ENCODE data around the gene B9D2.
"Not testable (repeated sequence)": the region's sequence is repeated elsewhere in the genome, so short reads cannot be mapped to it uniquely, and the experiment has no call there.

B9D2 gene, protein sequence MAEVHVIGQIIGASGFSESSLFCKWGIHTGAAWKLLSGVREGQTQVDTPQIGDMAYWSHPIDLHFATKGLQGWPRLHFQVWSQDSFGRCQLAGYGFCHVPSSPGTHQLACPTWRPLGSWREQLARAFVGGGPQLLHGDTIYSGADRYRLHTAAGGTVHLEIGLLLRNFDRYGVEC

DNA sequence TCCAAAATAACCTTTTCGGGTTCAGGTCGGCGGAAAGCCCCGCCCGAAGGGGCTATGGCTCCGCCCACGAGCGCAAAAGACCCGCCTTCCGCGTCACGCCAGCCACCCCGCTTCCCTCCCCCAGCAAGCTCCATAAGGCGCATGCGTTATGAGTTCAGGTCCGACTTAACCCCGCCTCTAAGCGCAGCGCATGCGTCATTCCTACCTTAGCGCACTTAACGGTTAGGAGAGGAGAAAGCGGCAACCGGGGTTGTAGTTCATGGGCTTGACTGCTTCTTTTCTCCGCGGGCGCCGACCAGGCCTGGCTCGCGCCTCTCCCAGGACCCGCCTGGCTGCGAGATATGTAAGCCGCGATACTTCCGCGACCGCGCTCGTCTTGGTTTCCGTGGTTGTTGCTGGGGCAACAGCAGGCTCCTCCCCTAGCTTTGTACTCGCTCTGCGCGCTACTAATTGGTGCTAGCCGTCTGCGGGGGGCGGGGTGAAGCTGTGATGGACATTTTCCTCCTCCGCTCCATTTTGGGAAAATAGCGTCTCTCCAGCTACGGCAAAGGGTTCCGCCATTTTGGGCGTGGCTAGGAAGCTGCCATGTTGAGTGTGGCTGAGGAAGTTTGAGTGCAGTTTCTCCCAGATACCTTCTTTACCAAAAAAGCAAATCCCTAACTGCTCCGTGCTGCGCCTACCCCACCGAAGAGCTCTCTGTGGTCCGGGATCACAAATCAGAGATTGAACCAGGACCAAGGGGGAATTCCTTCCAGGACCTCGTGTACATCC is at the start of gene B9D2:
Gene B9D2, minus strand, starts transcription at position 397 of the 771 bp plus-strand sequence. CDS start 630 bp downstream, outside the sequence.
- Histone ChIP-seq H3K36me3 (ENCODE audit: control insufficient read depth, insufficient read depth, low read length) (no peaks in the 10 kb centered on the region), H3K9me3 (ENCODE audit: control insufficient read depth, insufficient read depth, low read length) (no peaks in the 10 kb centered on the region), H3K4me1 (ENCODE audit: control insufficient read depth, insufficient read depth, low read length) (peaks cover 8% of the 10 kb centered on the region), H3K27ac (ENCODE audit: low read depth, low read length) (peak within 1 kb of the TSS; percentile 97), H3K9ac (ENCODE audit: low read depth, low read length) (peak within 1 kb of the TSS; percentile 97), H3K27me3 (ENCODE audit: control insufficient read depth, insufficient read depth, low read length) (no peaks in the 10 kb centered on the region), H3K4me3 (ENCODE audit: low read depth, low read length) (peak within 1 kb of the TSS; percentile 97)

DNA sequence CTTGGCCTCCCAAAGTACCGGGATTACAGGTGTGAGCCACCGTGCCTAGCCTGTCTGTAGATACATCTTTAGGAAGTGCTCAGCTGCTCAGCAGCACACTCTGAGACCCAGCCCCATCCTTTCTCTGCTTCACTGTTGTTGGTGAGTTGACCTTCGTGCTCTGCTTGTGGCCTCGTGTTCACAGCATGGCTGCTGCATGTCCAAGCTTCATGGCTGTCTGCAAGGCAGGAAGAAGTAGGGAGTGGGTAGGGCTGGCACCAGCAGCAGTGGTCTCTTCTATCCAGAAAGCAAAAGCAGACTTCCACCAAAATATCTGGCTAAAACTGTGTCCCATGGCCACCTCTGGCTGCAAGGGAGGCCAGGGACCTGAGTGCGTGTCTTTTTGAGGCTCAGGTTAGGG is 49.0 kb upstream of the B9D2 start:
- no peaks in the 10 kb centered on the region for H3K27me3 ChIP-seq (ENCODE audit: control insufficient read depth, insufficient read depth, low read length)
- H3K27ac ChIP-seq (ENCODE audit: low read depth, low read length): no peak overlapping the region
- H3K9ac ChIP-seq (ENCODE audit: low read depth, low read length): no peak overlapping the region
- H3K4me3 ChIP-seq (ENCODE audit: low read depth, low read length): no peak overlapping the region
- H3K36me3 ChIP-seq (ENCODE audit: control insufficient read depth, insufficient read depth, low read length): peaks cover 11% of the 10 kb centered on the region
- no peaks in the 10 kb centered on the region for H3K9me3 ChIP-seq (ENCODE audit: control insufficient read depth, insufficient read depth, low read length)
- no peaks in the 10 kb centered on the region for H3K4me1 ChIP-seq (ENCODE audit: control insufficient read depth, insufficient read depth, low read length)

DNA sequence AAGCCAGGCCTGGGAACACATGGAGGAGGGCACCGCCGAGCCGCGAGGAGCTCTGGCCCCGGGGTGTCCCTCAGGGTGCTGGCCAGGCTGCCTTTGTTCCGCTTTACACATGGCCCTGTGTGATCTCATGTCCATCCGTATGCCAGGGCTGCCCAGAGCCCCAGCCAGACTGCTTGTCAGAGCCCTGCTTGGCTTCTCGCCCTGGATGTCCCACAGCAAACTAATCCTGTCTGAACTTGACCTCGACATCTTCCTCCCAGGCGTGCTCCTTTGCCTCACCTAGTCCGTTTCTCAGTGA is 48.0 kb upstream of the B9D2 start:
- H3K4me3 ChIP-seq (ENCODE audit: low read depth, low read length): no peak overlapping the region
- peaks cover 10% of the 10 kb centered on the region for H3K36me3 ChIP-seq (ENCODE audit: control insufficient read depth, insufficient read depth, low read length)
- 0 out of 2 replicates have a peak, but pooled peaks cover 5% of the 10 kb centered on the region for H3K4me1 ChIP-seq (ENCODE audit: control insufficient read depth, insufficient read depth, low read length)
- H3K9ac ChIP-seq (ENCODE audit: low read depth, low read length): no peak overlapping the region
- no peak overlapping the region for H3K27ac ChIP-seq (ENCODE audit: low read depth, low read length)
- no peaks in the 10 kb centered on the region for H3K9me3 ChIP-seq (ENCODE audit: control insufficient read depth, insufficient read depth, low read length)
- no peaks in the 10 kb centered on the region for H3K27me3 ChIP-seq (ENCODE audit: control insufficient read depth, insufficient read depth, low read length)

DNA sequence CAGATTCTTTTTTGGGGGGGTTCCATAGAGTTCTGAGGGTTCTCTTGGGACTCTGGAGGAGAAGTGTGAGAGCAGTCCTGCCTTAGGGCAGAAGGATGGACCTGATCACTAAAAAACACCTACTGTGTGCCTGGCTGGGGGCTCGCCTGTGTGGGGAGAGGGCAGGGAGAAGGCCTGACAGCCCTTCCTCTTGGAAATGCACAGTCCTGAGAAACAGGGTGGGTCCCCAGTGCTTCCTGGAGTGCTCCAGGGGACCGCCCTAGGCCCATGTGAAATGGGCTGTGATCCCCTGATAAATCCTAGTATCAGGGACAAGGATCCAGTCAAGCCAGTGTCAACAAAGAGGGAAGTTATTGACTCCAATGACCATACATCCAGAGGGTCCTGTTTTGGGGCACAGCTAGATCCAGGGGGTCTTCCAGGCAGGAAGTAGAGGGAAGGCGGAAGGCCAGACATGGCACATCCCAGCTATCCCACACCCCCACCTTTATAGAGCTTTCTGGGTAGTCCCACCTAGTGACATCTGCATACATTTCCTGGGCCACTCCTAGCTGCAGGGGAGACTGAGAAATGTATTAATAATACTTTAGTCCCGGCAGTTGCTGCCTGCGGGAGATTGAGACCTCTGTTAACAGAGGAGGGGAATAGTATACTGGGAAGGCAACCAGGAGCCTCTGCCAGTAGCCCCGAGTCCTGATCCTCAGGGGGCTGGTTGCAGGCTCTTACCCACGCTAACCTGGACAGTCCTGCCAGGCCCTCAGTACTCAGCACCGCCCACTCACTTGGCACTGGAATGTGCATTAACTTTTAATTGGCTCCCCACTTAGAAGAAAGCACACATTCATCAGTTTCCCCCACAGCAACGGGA is 47.4 kb upstream of the B9D2 start:
- Histone ChIP-seq H3K9ac (ENCODE audit: low read depth, low read length) (no peak overlapping the region), H3K27me3 (ENCODE audit: control insufficient read depth, insufficient read depth, low read length) (no peaks in the 10 kb centered on the region), H3K9me3 (ENCODE audit: control insufficient read depth, insufficient read depth, low read length) (no peaks in the 10 kb centered on the region), H3K36me3 (ENCODE audit: control insufficient read depth, insufficient read depth, low read length) (peaks cover 7% of the 10 kb centered on the region), H3K4me1 (ENCODE audit: control insufficient read depth, insufficient read depth, low read length) (0 out of 2 replicates have a peak, but pooled peaks cover 5% of the 10 kb centered on the region), H3K27ac (ENCODE audit: low read depth, low read length) (no peak overlapping the region), H3K4me3 (ENCODE audit: low read depth, low read length) (no peak overlapping the region)

DNA sequence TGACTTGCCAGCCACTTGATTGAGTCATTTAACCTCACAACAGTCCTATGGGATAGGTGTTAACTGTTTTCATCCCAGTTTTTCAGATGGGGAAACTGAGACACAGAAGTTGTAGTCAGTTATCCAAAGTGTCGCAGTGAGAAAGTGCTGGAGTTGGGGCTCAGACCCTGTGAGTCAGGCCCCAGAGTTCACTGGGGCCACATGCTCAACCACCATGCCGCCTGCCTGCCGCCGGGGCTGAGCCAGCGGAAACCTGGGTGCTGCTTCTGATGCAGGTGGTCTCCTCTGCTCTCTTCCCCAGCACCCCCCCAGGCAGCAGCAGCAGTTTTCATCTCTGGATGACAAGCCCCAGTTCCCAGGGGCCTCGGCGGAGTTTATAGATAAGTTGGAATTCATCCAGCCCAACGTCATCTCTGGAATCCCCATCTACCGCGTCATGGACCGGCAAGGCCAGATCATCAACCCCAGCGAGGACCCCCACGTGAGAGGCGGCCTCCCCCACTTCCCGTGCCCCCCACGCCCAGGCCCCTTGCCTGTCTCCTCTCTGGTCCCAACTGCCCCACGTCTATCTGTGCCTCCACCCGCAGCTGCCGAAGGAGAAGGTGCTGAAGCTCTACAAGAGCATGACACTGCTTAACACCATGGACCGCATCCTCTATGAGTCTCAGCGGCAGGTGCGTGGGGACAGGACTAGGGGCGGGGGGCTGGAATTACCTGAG is 46.5 kb upstream of the B9D2 start:
- peaks cover 2% of the 10 kb centered on the region; the same call in 1 of the 2 replicates for H3K36me3 ChIP-seq (ENCODE audit: control insufficient read depth, insufficient read depth, low read length)
- H3K9me3 ChIP-seq (ENCODE audit: control insufficient read depth, insufficient read depth, low read length): no peaks in the 10 kb centered on the region
- no peak overlapping the region for H3K9ac ChIP-seq (ENCODE audit: low read depth, low read length)
- H3K4me1 ChIP-seq (ENCODE audit: control insufficient read depth, insufficient read depth, low read length): 0 out of 2 replicates have a peak, but pooled peaks cover 5% of the 10 kb centered on the region
- H3K27ac ChIP-seq (ENCODE audit: low read depth, low read length): no peak overlapping the region
- no peak overlapping the region for H3K4me3 ChIP-seq (ENCODE audit: low read depth, low read length)
- no peaks in the 10 kb centered on the region for H3K27me3 ChIP-seq (ENCODE audit: control insufficient read depth, insufficient read depth, low read length)

DNA sequence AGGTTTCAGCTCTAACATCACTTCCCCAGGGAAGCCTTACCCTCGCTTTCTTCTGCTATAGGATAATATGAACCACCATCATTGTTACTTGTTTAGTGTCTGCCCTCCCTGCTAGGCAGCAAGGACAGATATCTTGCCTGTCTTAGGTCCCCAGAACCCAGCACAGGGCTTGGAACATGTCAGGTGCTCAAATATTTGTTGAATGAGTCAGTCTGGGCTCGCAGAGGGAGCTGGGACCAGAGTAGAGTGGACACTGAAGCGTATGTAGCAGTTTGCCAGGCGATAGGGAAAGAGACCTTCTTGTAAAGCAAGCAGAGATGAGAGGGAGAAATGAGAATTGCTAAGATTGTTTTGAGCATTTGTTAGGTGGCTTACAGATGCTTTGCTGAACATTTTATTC is 45.3 kb upstream of the B9D2 start:
- Histone ChIP-seq H3K4me3 (ENCODE audit: low read depth, low read length) (no peak overlapping the region), H3K36me3 (ENCODE audit: control insufficient read depth, insufficient read depth, low read length) (no peaks in the 10 kb centered on the region), H3K27me3 (ENCODE audit: control insufficient read depth, insufficient read depth, low read length) (no peaks in the 10 kb centered on the region), H3K4me1 (ENCODE audit: control insufficient read depth, insufficient read depth, low read length) (0 out of 2 replicates have a peak, but pooled peaks cover 5% of the 10 kb centered on the region), H3K9me3 (ENCODE audit: control insufficient read depth, insufficient read depth, low read length) (no peaks in the 10 kb centered on the region), H3K9ac (ENCODE audit: low read depth, low read length) (no peak overlapping the region), H3K27ac (ENCODE audit: low read depth, low read length) (no peak overlapping the region)

DNA sequence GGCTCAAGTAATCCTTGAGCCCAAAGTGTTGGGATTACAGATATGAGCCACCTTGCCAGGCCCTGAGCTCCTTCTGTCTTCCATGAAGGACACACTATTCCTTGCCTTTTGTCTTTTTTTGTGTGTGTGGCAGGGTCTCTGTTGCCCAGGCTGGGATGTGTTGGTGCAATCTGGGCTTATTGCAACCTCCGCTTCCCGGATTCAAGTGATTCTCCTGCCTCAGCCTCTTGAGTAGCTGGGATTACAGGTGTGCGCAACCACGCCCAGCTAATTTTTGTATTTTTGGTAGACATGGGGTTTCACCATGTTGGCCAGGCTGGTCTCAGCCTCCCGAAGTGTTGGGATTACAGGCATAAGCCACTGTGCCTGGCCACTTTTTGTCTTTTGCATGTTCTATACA is 44.9 kb upstream of the B9D2 start:
- not testable (repeated sequence) for H3K27ac ChIP-seq (ENCODE audit: low read depth, low read length); H3K9me3 ChIP-seq (ENCODE audit: control insufficient read depth, insufficient read depth, low read length); H3K4me3 ChIP-seq (ENCODE audit: low read depth, low read length); H3K27me3 ChIP-seq (ENCODE audit: control insufficient read depth, insufficient read depth, low read length); H3K4me1 ChIP-seq (ENCODE audit: control insufficient read depth, insufficient read depth, low read length); H3K9ac ChIP-seq (ENCODE audit: low read depth, low read length); H3K36me3 ChIP-seq (ENCODE audit: control insufficient read depth, insufficient read depth, low read length)

DNA sequence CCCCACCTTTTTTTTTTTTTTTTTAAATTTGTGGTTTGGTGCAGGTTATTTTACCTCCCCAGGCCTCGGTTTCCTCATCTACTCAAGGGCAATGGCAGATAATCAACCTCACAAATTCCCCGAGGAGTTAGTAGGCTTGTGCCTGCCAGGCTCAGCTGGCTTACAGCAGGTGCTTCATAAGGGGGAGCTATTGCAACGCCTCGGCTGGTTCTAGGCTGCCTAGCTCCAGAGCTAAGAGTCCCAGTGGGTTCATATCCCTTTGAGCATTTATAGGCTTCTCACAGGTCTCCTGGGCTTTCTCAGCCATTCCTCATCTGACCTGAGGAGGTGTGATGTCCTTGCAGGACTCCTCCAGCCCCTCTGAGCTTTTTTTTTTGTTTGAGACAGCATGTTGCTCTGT is 44.3 kb upstream of the B9D2 start:
- no peaks in the 10 kb centered on the region for H3K9me3 ChIP-seq (ENCODE audit: control insufficient read depth, insufficient read depth, low read length)
- H3K4me1 ChIP-seq (ENCODE audit: control insufficient read depth, insufficient read depth, low read length): 0 out of 2 replicates have a peak, but pooled peaks cover 5% of the 10 kb centered on the region
- no peak overlapping the region for H3K4me3 ChIP-seq (ENCODE audit: low read depth, low read length)
- H3K27me3 ChIP-seq (ENCODE audit: control insufficient read depth, insufficient read depth, low read length): no peaks in the 10 kb centered on the region
- H3K36me3 ChIP-seq (ENCODE audit: control insufficient read depth, insufficient read depth, low read length): no peaks in the 10 kb centered on the region
- no peak overlapping the region for H3K27ac ChIP-seq (ENCODE audit: low read depth, low read length)
- H3K9ac ChIP-seq (ENCODE audit: low read depth, low read length): no peak overlapping the region

DNA sequence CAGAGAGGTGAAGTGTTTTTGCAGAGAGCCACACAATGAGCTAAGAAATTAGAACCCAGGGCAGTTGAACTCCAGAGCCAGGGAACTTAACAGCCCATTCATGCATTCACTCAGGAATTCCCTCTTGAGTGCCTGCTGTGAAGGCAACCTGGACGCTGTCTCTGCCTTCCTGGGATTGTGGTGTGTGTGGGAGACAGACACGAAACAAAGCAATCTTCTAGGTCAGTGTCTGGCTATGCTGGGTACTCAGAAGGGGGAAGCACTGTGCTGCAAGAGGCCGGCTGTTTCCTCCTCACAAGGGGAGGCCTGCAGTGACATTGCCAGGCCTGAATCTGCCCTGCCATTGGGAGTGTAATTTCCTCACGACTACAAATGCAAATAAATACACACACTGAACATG is 43.3 kb upstream of the B9D2 start:
- peak overlapping the region; percentile 78 for H3K27ac ChIP-seq (ENCODE audit: low read depth, low read length)
- no peaks in the 10 kb centered on the region for H3K36me3 ChIP-seq (ENCODE audit: control insufficient read depth, insufficient read depth, low read length)
- H3K4me3 ChIP-seq (ENCODE audit: low read depth, low read length): no peak overlapping the region
- H3K27me3 ChIP-seq (ENCODE audit: control insufficient read depth, insufficient read depth, low read length): no peaks in the 10 kb centered on the region
- 0 out of 2 replicates have a peak, but pooled peaks cover 5% of the 10 kb centered on the region for H3K4me1 ChIP-seq (ENCODE audit: control insufficient read depth, insufficient read depth, low read length)
- no peak overlapping the region for H3K9ac ChIP-seq (ENCODE audit: low read depth, low read length)
- no peaks in the 10 kb centered on the region for H3K9me3 ChIP-seq (ENCODE audit: control insufficient read depth, insufficient read depth, low read length)

DNA sequence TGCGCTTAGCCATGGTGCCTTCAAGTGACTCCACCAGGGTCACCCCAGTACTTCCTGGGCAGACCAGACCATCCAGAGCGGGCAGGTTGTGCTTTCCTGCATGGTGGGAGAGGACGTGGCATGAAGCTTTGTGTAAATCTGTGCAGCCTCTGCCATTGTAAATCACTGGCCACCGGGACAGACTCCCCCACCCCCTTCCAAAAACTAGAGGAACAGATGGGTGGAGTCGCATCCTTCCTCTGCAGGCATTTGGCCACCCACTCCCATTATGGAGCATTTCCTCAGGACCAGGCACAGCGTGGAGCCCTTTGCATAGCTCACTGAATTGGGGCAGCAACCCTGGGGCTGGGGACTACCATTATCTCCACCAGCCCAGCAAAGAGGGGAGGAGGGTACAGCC is 41.8 kb upstream of the B9D2 start:
- Histone ChIP-seq H3K27me3 (ENCODE audit: control insufficient read depth, insufficient read depth, low read length) (no peaks in the 10 kb centered on the region), H3K4me3 (ENCODE audit: low read depth, low read length) (no peak overlapping the region), H3K4me1 (ENCODE audit: control insufficient read depth, insufficient read depth, low read length) (0 out of 2 replicates have a peak, but pooled peaks cover 5% of the 10 kb centered on the region), H3K27ac (ENCODE audit: low read depth, low read length) (no peak overlapping the region), H3K9me3 (ENCODE audit: control insufficient read depth, insufficient read depth, low read length) (no peaks in the 10 kb centered on the region), H3K36me3 (ENCODE audit: control insufficient read depth, insufficient read depth, low read length) (no peaks in the 10 kb centered on the region), H3K9ac (ENCODE audit: low read depth, low read length) (no peak overlapping the region)
